Panc1 (cell line): ENCODE results near the gene FN3K. TPM values are rescaled to one million over a fixed set of nuclear protein-coding genes. Genes with fewer than 3 reads are reported as not detected.

ENCODE experiments used
- ATAC-seq: fragments of 200-7000 bp; cut with Tn5 transposase; 2 replicates; pipeline ENCODE4 v1.9.1; 2020; ENCODE audit warnings: mild to moderate bottlenecking, moderate library complexity
- BruUV-seq: library from RNA; stranded (reverse); fragments of 400-500 nt; replicated peaks from 2 replicates; lab custom pipeline; 2021; lab: Mats Ljungman, UMichigan
- CTCF ChIA-PET: fragments of 300-600 bp; sonication (Branson Sonifier 250); formaldehyde crosslinking; loops from one replicate; lab custom pipeline; 2022; ENCODE audit warnings: antibody characterized with exemption; lab: Charles Lee
- POLR2A ChIA-PET: fragments of 300-600 bp; sonication (Branson Sonifier 250); formaldehyde crosslinking; loops from one replicate; lab custom pipeline; 2022; ENCODE audit warnings: antibody characterized with exemption; lab: Charles Lee
- DNase-seq: peaks from one replicate; pipeline ENCODE4 v3.0.0-alpha.2; 2010; ENCODE audit warnings: low read depth, low spot score
- H3K27ac ChIP-seq: 2 replicates; pipeline ENCODE4 v1.5.1; 2011; ENCODE audit warnings: mild to moderate bottlenecking, low read length, inconsistent platforms
- H3K27me3 ChIP-seq: fragments of 200-500 bp; sonication (Bioruptor generic); 2 replicates; pipeline ENCODE4 v1.6.0; 2014; ENCODE audit warnings: low read length, inconsistent platforms; ENCODE audit not compliant: control insufficient read depth, insufficient read depth
- H3K36me3 ChIP-seq: fragments of 200-500 bp; sonication (Bioruptor generic); 2 replicates; pipeline ENCODE4 v1.5.1; 2014; ENCODE audit warnings: inconsistent platforms, mild to moderate bottlenecking, low read length, moderate library complexity; ENCODE audit not compliant: control insufficient read depth, insufficient read depth
- H3K4me1 ChIP-seq: 2 replicates; pipeline ENCODE4 v1.5.1; 2011; ENCODE audit warnings: inconsistent platforms, mild to moderate bottlenecking, low read length, moderate library complexity; ENCODE audit not compliant: control insufficient read depth, insufficient read depth
- H3K4me3 ChIP-seq, 2 experiments: 2 replicates each; pipeline ENCODE4 v1.5.1; 2011 to 2012; ENCODE audit warnings: low read depth in 2 of 2, low read length in 2 of 2, mild to moderate bottlenecking in 2 of 2, inconsistent platforms in 1 of 2, moderate library complexity in 1 of 2
- H3K9me3 ChIP-seq: fragments of 200-500 bp; sonication (Bioruptor generic); 2 replicates; pipeline ENCODE4 v1.5.1; 2014; ENCODE audit warnings: low read depth, mild to moderate bottlenecking, inconsistent platforms, low read length, moderate library complexity; ENCODE audit not compliant: control insufficient read depth, insufficient read depth
- CTCF ChIP-seq: fragments of 450-650 bp; IDR thresholded peaks from 2 replicates; pipeline ENCODE4 v1.5.1; 2017; ENCODE audit warnings: mild to moderate bottlenecking
- POLR2AphosphoS5 ChIP-seq: IDR thresholded peaks from 2 replicates; pipeline ENCODE4 v1.6.1; 2012; ENCODE audit warnings: mild to moderate bottlenecking, low read depth, low read length, moderate library complexity
- REST ChIP-seq, 2 experiments: IDR thresholded peaks; 2 replicates each; pipeline ENCODE4 v1.6.1; 2011 to 2012; ENCODE audit warnings: low read depth in 2 of 2, control low read depth in 1 of 2, low read length in 1 of 2, mild to moderate bottlenecking in 1 of 2, moderate library complexity in 1 of 2; ENCODE audit not compliant: insufficient read depth in 1 of 2
- SIN3A ChIP-seq: IDR thresholded peaks from 2 replicates; pipeline ENCODE4 v1.6.1; 2012; ENCODE audit warnings: low read depth, mild to moderate bottlenecking, low read length, moderate library complexity, borderline replicate concordance; ENCODE audit not compliant: insufficient read depth
- TCF7L2 ChIP-seq: IDR thresholded peaks from 2 replicates; pipeline ENCODE4 v1.6.1; 2011; ENCODE audit warnings: mild to moderate bottlenecking, low read depth, low read length, inconsistent platforms
- in situ Hi-C: cut with HindIII; loops from 2 replicates; pipeline ENCODE4 v1.10.0; 2016; ENCODE audit warnings: low sequenced_read_pairs, low pct_unique_long_range_greater_than_20kb
- intact Hi-C: fragments of 100-400 bp; cut with micrococcal nuclease; formaldehyde crosslinking; loops from one replicate; pipeline ENCODE4 v1.10.0; 2022; ENCODE audit not compliant: unreplicated experiment
- total RNA-seq: library from RNA; stranded (reverse); gene quantifications from one replicate; pipeline ENCODE4 v1.2.1, GENCODE V29; 2021; ENCODE audit not compliant: unreplicated experiment

FN3K gene
- total RNA-seq, 1 experiment from 2014 or later = 34.8 TPM

DNA sequence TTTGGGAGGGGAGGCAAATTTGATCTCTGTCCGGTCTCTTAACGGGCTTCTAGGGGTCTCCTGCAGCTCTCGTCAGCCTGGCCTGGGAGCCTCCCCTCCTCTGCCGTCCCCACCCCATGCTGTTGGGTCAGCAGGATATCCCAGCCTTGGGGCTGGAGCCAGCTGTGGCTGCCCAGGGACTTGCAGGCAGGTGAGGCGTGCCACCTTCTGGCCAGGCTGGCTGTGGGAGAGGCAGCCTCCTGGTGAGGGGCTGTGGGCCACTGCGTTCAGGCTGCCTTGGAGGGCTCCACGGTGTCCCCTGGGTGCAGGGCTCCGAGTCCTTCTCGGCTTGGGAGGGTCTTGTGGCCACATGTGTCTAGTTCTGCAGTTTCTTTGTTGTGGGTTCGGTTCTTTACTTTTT, 51.0 kb downstream of the FN3K start:
- Histone ChIP-seq H3K4me1 (no peaks in the 10 kb centered on the region), H3K27me3 (no peaks in the 10 kb centered on the region), H3K36me3 (peaks cover 9% of the 10 kb centered on the region), H3K4me3 (no peak overlapping the region), H3K9me3 (no peaks in the 10 kb centered on the region), H3K27ac (no peak overlapping the region)
- intact Hi-C loops = no loop called here
- DNase-seq (no peak), ATAC-seq (no peak)
- no peak for TF ChIP-seq CTCF
- TF ChIP-seq REST (IDR thresholded peaks at IDR 0.05; ENCODE audit: insufficient read depth in 1 of 2, low read depth in 2 of 2, low read length in 1 of 2) = no peak
- no peak for TF ChIP-seq SIN3A
- no peak for TF ChIP-seq TCF7L2
- no peak for TF ChIP-seq POLR2AphosphoS5
- in situ Hi-C loops = no loop called here
- ChIA-PET POLR2A (no interaction called here), CTCF (no interaction called here)
- BruUV-seq = no TSS peak

- POLR2A ChIA-PET = no interaction called here
- no peaks in the 10 kb centered on the region for H3K27me3 ChIP-seq
- TF ChIP-seq TCF7L2 = no peak
- no peak for TF ChIP-seq REST (IDR thresholded peaks at IDR 0.05; ENCODE audit: insufficient read depth in 1 of 2, low read depth in 2 of 2, low read length in 1 of 2)
- no peak for TF ChIP-seq POLR2AphosphoS5
- TF ChIP-seq SIN3A = no peak
- TF ChIP-seq CTCF = no peak
- CTCF ChIA-PET = no interaction called here
- no TSS peak for BruUV-seq
- H3K4me3 ChIP-seq = no peak overlapping the region
- DNase-seq (no peak), ATAC-seq (no peak)
- intact Hi-C loops (no loop called here), in situ Hi-C loops (no loop called here)
- no peak overlapping the region for H3K27ac ChIP-seq
- no peaks in the 10 kb centered on the region for H3K9me3 ChIP-seq
- H3K4me1 ChIP-seq = no peaks in the 10 kb centered on the region
- peaks cover 9% of the 10 kb centered on the region for H3K36me3 ChIP-seq
Observed at GRCh38 chr17:82787081-82787848, 51.9 kb downstream of the FN3K start.
